Subcutaneous adipose tissue (tissue), 4 donors: ENCODE results near the gene TBCD. TPM values are rescaled to one million over a fixed set of nuclear protein-coding genes. Genes with fewer than 3 reads are reported as not detected.

Source experiments
- total RNA-seq, 4 donors: library from RNA; depleted of rRNA; stranded (reverse); fragments of >200 nt; gene quantifications; one replicate each; pipeline ENCODE4 v1.1.0, GENCODE V29; 2016
- TF ChIP-seq, protein P1 (sequence below): fragments of 450-650 bp; IDR thresholded peaks from one replicate; pipeline ENCODE4 v1.5.1; 2016; ENCODE audit warnings: low read depth, mild to moderate bottlenecking, control low read depth, antibody characterized with exemption, moderate library complexity

Gene TBCD
- total RNA-seq, 4 donors from 2014 or later: 36.5 to 103 (median 54.7) TPM

DNA sequence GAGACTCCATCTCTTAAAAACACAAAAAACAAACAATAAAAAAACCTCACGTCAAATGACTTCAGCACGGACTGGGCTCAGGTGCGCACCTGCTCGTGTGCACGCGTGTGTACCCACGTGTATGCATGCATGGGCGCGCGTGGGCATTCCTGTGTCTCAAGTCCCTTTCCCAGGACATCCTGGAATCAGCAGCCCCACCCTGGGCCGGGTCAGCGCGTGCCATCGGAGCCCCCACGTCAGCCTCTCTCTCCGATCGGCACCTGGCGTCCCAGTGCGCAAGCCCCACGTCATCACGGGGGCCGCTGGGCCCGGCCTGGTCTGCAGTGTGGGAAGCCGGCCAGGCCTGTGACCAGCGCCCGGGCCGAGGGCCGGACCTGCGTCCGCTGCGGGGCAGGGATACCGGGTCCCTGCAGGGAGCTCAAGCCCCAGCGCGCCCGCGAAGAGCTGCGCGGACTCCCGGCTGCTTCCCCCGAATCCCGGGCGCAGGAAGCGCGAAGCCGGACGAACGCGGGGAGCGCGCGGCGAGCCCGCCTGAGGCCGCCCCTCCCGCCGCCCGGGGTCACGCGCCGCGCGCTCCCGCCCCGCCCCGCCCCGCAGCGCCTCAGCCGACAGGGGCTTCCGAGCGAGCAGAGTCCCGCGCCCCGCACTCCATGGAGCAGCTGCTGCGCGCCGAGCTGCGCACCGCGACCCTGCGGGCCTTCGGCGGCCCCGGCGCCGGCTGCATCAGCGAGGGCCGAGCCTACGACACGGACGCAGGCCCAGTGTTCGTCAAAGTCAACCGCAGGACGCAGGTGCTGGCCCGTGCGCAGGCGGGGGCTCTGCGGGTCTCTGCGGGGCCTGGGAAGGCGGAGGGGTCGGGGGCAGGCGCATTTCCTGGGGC is 16.6 kb upstream of the TBCD start, which contains the start of gene FN3K:
TSS of gene FN3K (plus strand) at position 629 of the 880 bp plus-strand sequence. CDS start at position 651, 22 bp downstream.
- TF ChIP-seq, protein P1, sequence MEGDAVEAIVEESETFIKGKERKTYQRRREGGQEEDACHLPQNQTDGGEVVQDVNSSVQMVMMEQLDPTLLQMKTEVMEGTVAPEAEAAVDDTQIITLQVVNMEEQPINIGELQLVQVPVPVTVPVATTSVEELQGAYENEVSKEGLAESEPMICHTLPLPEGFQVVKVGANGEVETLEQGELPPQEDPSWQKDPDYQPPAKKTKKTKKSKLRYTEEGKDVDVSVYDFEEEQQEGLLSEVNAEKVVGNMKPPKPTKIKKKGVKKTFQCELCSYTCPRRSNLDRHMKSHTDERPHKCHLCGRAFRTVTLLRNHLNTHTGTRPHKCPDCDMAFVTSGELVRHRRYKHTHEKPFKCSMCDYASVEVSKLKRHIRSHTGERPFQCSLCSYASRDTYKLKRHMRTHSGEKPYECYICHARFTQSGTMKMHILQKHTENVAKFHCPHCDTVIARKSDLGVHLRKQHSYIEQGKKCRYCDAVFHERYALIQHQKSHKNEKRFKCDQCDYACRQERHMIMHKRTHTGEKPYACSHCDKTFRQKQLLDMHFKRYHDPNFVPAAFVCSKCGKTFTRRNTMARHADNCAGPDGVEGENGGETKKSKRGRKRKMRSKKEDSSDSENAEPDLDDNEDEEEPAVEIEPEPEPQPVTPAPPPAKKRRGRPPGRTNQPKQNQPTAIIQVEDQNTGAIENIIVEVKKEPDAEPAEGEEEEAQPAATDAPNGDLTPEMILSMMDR: no peak

DNA sequence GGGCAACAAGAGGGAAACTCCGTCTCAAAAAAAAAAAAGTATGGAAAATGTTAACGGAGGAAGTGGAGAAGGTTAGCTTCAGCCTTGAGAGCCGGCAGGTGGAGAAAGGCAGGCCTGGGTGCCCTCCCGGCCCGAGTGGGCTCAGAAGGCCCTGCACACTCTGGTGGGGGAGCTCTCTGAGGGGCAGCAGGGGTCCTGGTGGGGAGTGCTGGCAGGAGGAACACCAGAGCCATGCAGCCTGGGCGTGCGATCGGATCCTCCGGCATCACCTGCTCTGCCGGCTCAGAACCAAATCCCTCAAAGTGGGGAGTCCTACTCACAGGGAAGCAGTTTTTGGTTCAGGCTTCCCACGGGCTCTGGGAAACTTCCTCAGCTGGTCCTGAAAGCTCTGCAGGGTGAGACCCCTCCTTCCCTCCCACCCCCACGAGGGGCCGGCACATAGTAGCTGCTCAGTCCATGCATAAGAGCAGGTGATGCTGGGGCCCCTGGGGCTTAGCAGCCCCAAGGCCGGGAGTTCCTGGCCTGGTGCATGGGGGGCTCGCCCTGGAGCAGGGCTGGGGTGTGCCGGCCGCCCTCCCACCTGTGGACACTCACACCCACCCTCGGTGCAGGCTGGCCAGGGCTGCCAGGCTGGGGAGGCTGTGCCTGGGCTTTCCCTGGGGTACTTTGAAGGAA is 15.2 kb upstream of the TBCD start:
- TF ChIP-seq, protein P1: no peak

GRCh38 chr17:82737967-82738877 is 13.6 kb upstream of the TBCD start:
- TF ChIP-seq, protein P1: no peak

DNA sequence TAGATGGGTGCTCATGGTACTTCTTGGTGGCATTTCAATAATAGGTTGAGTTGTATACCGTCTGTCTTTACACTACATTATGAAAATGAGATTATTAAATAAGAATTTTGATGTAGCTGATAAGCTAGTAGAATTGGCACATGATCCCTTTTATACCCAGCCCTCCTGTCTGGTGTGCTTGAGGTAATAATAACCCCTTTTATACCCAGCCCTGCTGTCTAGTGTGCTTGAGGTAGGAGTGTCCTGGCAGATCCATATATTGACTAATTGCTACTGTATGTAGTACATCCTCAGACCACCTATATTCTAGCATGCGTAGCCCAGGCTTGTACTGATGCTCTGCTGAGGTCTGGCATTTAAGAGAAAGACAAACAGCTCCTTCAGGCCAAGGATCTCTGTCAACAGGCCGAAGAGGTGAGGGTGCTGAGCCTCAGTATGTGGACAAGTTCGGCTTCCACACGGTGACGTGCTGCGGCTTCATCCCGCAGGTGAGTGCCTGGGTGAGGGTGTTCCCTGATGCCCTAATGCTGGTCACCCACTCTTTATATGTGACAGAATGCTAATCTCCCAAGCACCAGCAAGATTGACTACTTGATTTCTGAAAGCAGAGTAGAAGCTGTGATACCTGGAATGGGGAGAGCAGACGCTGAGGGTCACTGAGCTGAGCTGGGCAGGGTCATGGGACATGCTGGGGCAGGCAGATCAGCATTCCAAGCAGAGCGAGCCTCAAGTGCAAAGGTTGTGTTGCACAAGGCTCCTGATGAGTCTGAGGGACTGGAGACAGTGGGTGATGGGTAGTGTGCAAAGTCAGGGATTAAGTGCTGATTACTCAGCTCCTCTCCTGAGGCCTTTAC is 10.7 kb upstream of the TBCD start:
- TF ChIP-seq, protein P1: no peak

GRCh38 chr17:82743344-82744219 is 8.3 kb upstream of the TBCD start:
- TF ChIP-seq, protein P1: no peak

DNA sequence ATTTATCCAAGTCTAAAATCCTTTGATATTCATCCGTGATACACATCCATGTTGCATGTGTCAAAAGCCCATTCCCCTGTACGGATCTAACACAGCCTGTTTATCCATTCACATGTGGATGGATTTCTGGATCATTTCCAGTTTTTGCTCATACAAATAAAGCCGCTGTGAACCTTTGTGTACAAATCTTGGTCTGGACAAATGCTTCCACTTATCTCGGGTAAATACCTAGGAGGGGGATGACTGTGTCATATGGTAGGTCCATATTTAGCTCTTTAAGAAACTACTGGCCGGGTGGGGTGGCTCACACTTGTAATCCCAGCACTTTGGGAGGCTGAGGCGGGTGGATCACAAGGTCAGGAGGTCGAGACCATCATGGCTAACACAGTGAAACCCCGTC is 6.3 kb upstream of the TBCD start:
- TF ChIP-seq, protein P1: no peak
